ENCODE data around the gene TTLL5.

TTLL5 gene

GRCh38 chr14:75857199-75857598 is 196.2 kb downstream of the TTLL5 start:
- Histone ChIP-seq H4K8ac (ENCODE audit: low read length) (no peak overlapping the region), H2BK15ac (ENCODE audit: low read depth, poor library complexity, severe bottlenecking) (no peak overlapping the region), H3K36me3 (ENCODE audit: control insufficient read depth in 1 of 2, insufficient read depth in 2 of 2, low read depth in 1 of 2, low read length in 2 of 2) (peaks cover 0 to 6% of the 10 kb centered on the region in 2 experiments), H3K79me1 (replicated peaks; ENCODE audit: low read length, poor library complexity, severe bottlenecking) (peaks cover 2% of the 10 kb centered on the region), H3K9me3 (ENCODE audit: control insufficient read depth, low read length) (no peaks in the 10 kb centered on the region), H2AK5ac (ENCODE audit: low read length, severe bottlenecking) (no peak overlapping the region), H2BK120ac (ENCODE audit: low read depth, low read length) (no peak overlapping the region), H2BK5ac (ENCODE audit: low read depth, low read length, poor library complexity, severe bottlenecking) (no peak overlapping the region), H3K27me3 (ENCODE audit: control insufficient read depth in 1 of 2, insufficient read depth in 1 of 2, low read length in 2 of 2) (no peaks in the 10 kb centered on the region), H3K4me2 (ENCODE audit: low read length, poor library complexity, severe bottlenecking) (no peak overlapping the region), H3K27ac (ENCODE audit: low read length, poor library complexity, severe bottlenecking) (no peak overlapping the region), H2BK12ac (ENCODE audit: low read length in 2 of 2) (no peak overlapping the region), H3K4me1 (ENCODE audit: control insufficient read depth, insufficient read depth, low read depth, low read length) (peaks cover 2% of the 10 kb centered on the region), H3K23ac (ENCODE audit: low read length in 2 of 2) (no peak overlapping the region), H4K91ac (ENCODE audit: low read length) (no peak overlapping the region), H3K9ac (ENCODE audit: low read length) (no peak overlapping the region), H3K14ac (ENCODE audit: low read length in 2 of 2) (no peak overlapping the region), H3K4ac (ENCODE audit: low read depth in 1 of 2, low read length in 2 of 2) (no peak overlapping the region), H2AFZ (ENCODE audit: low read depth, low read length) (no peak overlapping the region), H3K18ac (ENCODE audit: low read depth in 1 of 2, low read length in 2 of 2) (no peak overlapping the region), H3K4me3 (ENCODE audit: insufficient read depth in 1 of 2, low read depth in 1 of 2, low read length in 2 of 2) (no peak overlapping the region)
- WGBS = no CpG with 5 or more reads among the region's 1 CpG
- no peak for DNase-seq

- Histone ChIP-seq H2BK12ac (ENCODE audit: low read length in 2 of 2) (no peak overlapping the region), H3K18ac (ENCODE audit: low read depth in 1 of 2, low read length in 2 of 2) (no peak overlapping the region), H2BK120ac (ENCODE audit: low read depth, low read length) (no peak overlapping the region), H4K8ac (ENCODE audit: low read length) (no peak overlapping the region), H3K79me1 (replicated peaks; ENCODE audit: low read length, poor library complexity, severe bottlenecking) (peaks cover 4% of the 10 kb centered on the region), H3K36me3 (ENCODE audit: control insufficient read depth in 1 of 2, insufficient read depth in 2 of 2, low read depth in 1 of 2, low read length in 2 of 2) (peaks cover 0 to 6% of the 10 kb centered on the region in 2 experiments), H3K23ac (ENCODE audit: low read length in 2 of 2) (no peak overlapping the region), H3K4me3 (ENCODE audit: insufficient read depth in 1 of 2, low read depth in 1 of 2, low read length in 2 of 2) (no peak overlapping the region), H3K4me2 (ENCODE audit: low read length, poor library complexity, severe bottlenecking) (no peak overlapping the region), H3K4me1 (ENCODE audit: control insufficient read depth, insufficient read depth, low read depth, low read length) (peaks cover 2% of the 10 kb centered on the region), H2BK15ac (ENCODE audit: low read depth, poor library complexity, severe bottlenecking) (no peak overlapping the region), H3K9me3 (ENCODE audit: control insufficient read depth, low read length) (no peaks in the 10 kb centered on the region), H2BK5ac (ENCODE audit: low read depth, low read length, poor library complexity, severe bottlenecking) (no peak overlapping the region), H3K27ac (ENCODE audit: low read length, poor library complexity, severe bottlenecking) (no peak overlapping the region), H3K27me3 (ENCODE audit: control insufficient read depth in 1 of 2, insufficient read depth in 1 of 2, low read length in 2 of 2) (no peaks in the 10 kb centered on the region), H3K9ac (ENCODE audit: low read length) (no peak overlapping the region), H3K4ac (ENCODE audit: low read depth in 1 of 2, low read length in 2 of 2) (no peak overlapping the region), H3K14ac (ENCODE audit: low read length in 2 of 2) (no peak overlapping the region), H2AFZ (ENCODE audit: low read depth, low read length) (no peak overlapping the region), H2AK5ac (ENCODE audit: low read length, severe bottlenecking) (no peak overlapping the region), H4K91ac (ENCODE audit: low read length) (no peak overlapping the region)
- DNase-seq = no peak
- 100% methylated on average over 1 of the region's 2 CpGs for WGBS
Measured at GRCh38 chr14:75858362-75858761, 197.3 kb downstream of the TTLL5 start.

DNA sequence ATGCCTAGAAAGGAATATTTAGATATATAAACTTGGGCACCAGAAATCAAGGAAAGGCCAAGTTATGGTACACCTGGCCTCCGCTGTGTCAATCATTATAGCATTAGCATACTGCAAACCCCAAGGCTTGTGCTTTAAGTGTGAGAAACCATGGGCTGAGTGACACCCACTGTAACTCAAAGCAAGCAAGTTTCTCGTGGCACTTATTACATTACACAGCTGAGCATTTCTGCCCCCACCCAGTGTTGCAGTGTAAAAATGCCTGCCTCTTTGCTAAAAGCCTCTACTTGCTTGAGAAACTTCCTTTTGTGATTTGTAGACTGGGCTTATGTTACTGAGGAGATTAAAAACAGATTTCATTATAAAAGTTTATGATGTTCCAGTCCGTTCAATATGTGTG is 198.7 kb downstream of the TTLL5 start:
- H3K27ac ChIP-seq (ENCODE audit: low read length, poor library complexity, severe bottlenecking) = no peak overlapping the region
- no peak overlapping the region for H3K18ac ChIP-seq (ENCODE audit: low read depth in 1 of 2, low read length in 2 of 2)
- no peak overlapping the region for H4K91ac ChIP-seq (ENCODE audit: low read length)
- DNase-seq = no peak
- no peak overlapping the region for H3K4ac ChIP-seq (ENCODE audit: low read depth in 1 of 2, low read length in 2 of 2)
- no peak overlapping the region for H2BK120ac ChIP-seq (ENCODE audit: low read depth, low read length)
- H3K4me1 ChIP-seq (ENCODE audit: control insufficient read depth, insufficient read depth, low read depth, low read length) = peaks cover 3% of the 10 kb centered on the region
- peak overlapping the region; percentile 60 for H3K9ac ChIP-seq (ENCODE audit: low read length)
- H2AK5ac ChIP-seq (ENCODE audit: low read length, severe bottlenecking) = no peak overlapping the region
- H2BK15ac ChIP-seq (ENCODE audit: low read depth, poor library complexity, severe bottlenecking) = no peak overlapping the region
- H2BK5ac ChIP-seq (ENCODE audit: low read depth, low read length, poor library complexity, severe bottlenecking) = no peak overlapping the region
- H3K9me3 ChIP-seq (ENCODE audit: control insufficient read depth, low read length) = no peaks in the 10 kb centered on the region
- H3K14ac ChIP-seq (ENCODE audit: low read length in 2 of 2) = peak overlapping the region in 1 of 2 experiments; percentile 71
- H3K4me2 ChIP-seq (ENCODE audit: low read length, poor library complexity, severe bottlenecking) = no peak overlapping the region
- 98% methylated on average over 3 of the region's 3 CpGs for WGBS
- no peaks in the 10 kb centered on the region for H3K27me3 ChIP-seq (ENCODE audit: control insufficient read depth in 1 of 2, insufficient read depth in 1 of 2, low read length in 2 of 2)
- H3K36me3 ChIP-seq (ENCODE audit: control insufficient read depth in 1 of 2, insufficient read depth in 2 of 2, low read depth in 1 of 2, low read length in 2 of 2) = peaks cover 0 to 6% of the 10 kb centered on the region in 2 experiments
- H4K8ac ChIP-seq (ENCODE audit: low read length) = no peak overlapping the region
- no peak overlapping the region for H3K4me3 ChIP-seq (ENCODE audit: insufficient read depth in 1 of 2, low read depth in 1 of 2, low read length in 2 of 2)
- no peak overlapping the region for H3K23ac ChIP-seq (ENCODE audit: low read length in 2 of 2)
- H2BK12ac ChIP-seq (ENCODE audit: low read length in 2 of 2) = no peak overlapping the region
- peaks cover 4% of the 10 kb centered on the region for H3K79me1 ChIP-seq (replicated peaks; ENCODE audit: low read length, poor library complexity, severe bottlenecking)
- H2AFZ ChIP-seq (ENCODE audit: low read depth, low read length) = no peak overlapping the region

GRCh38 chr14:75860561-75861160 is 199.6 kb downstream of the TTLL5 start:
- H4K91ac ChIP-seq (ENCODE audit: low read length) = no peak overlapping the region
- 54% methylated on average over 2 of the region's 5 CpGs for WGBS
- H2BK15ac ChIP-seq (ENCODE audit: low read depth, poor library complexity, severe bottlenecking) = no peak overlapping the region
- H2BK120ac ChIP-seq (ENCODE audit: low read depth, low read length) = no peak overlapping the region
- H3K4ac ChIP-seq (ENCODE audit: low read depth in 1 of 2, low read length in 2 of 2) = no peak overlapping the region
- H3K36me3 ChIP-seq (ENCODE audit: control insufficient read depth in 1 of 2, insufficient read depth in 2 of 2, low read depth in 1 of 2, low read length in 2 of 2) = peaks cover 0 to 2% of the 10 kb centered on the region in 2 experiments
- peaks cover 4% of the 10 kb centered on the region for H3K79me1 ChIP-seq (replicated peaks; ENCODE audit: low read length, poor library complexity, severe bottlenecking)
- no peaks in the 10 kb centered on the region for H3K27me3 ChIP-seq (ENCODE audit: control insufficient read depth in 1 of 2, insufficient read depth in 1 of 2, low read length in 2 of 2)
- H3K14ac ChIP-seq (ENCODE audit: low read length in 2 of 2) = no peak overlapping the region
- no peak overlapping the region for H2AFZ ChIP-seq (ENCODE audit: low read depth, low read length)
- H3K23ac ChIP-seq (ENCODE audit: low read length in 2 of 2) = no peak overlapping the region
- no peaks in the 10 kb centered on the region for H3K9me3 ChIP-seq (ENCODE audit: control insufficient read depth, low read length)
- H2BK5ac ChIP-seq (ENCODE audit: low read depth, low read length, poor library complexity, severe bottlenecking) = no peak overlapping the region
- no peak overlapping the region for H3K18ac ChIP-seq (ENCODE audit: low read depth in 1 of 2, low read length in 2 of 2)
- H3K4me1 ChIP-seq (ENCODE audit: control insufficient read depth, insufficient read depth, low read depth, low read length) = peaks cover 5% of the 10 kb centered on the region
- no peak overlapping the region for H4K8ac ChIP-seq (ENCODE audit: low read length)
- peak overlapping the region in 1 of 2 experiments; percentile 14 for H3K4me3 ChIP-seq (ENCODE audit: insufficient read depth in 1 of 2, low read depth in 1 of 2, low read length in 2 of 2)
- H2BK12ac ChIP-seq (ENCODE audit: low read length in 2 of 2) = no peak overlapping the region
- peak overlapping the region; percentile 60 for H3K9ac ChIP-seq (ENCODE audit: low read length)
- no peak overlapping the region for H3K4me2 ChIP-seq (ENCODE audit: low read length, poor library complexity, severe bottlenecking)
- DNase-seq = no peak
- no peak overlapping the region for H3K27ac ChIP-seq (ENCODE audit: low read length, poor library complexity, severe bottlenecking)
- H2AK5ac ChIP-seq (ENCODE audit: low read length, severe bottlenecking) = peak overlapping the region; percentile 57
